Measurements from ENCODE around the gene ZNF800. TPM values are rescaled to one million over a fixed set of nuclear protein-coding genes. Genes with fewer than 3 reads are reported as not detected.
"Not testable (repeated sequence)": the region's sequence is repeated elsewhere in the genome, so short reads cannot be mapped to it uniquely, and the experiment has no call there.

The ZNF800 gene, protein sequence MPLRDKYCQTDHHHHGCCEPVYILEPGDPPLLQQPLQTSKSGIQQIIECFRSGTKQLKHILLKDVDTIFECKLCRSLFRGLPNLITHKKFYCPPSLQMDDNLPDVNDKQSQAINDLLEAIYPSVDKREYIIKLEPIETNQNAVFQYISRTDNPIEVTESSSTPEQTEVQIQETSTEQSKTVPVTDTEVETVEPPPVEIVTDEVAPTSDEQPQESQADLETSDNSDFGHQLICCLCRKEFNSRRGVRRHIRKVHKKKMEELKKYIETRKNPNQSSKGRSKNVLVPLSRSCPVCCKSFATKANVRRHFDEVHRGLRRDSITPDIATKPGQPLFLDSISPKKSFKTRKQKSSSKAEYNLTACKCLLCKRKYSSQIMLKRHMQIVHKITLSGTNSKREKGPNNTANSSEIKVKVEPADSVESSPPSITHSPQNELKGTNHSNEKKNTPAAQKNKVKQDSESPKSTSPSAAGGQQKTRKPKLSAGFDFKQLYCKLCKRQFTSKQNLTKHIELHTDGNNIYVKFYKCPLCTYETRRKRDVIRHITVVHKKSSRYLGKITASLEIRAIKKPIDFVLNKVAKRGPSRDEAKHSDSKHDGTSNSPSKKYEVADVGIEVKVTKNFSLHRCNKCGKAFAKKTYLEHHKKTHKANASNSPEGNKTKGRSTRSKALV
- total RNA-seq: 10 to 100 TPM; 31.7 to 31.9 TPM
- long read RNA-seq, full-length matches to known transcripts: 12 of 28 reads
- long read RNA-seq, partial matches to known transcripts: 13 of 28 reads
- long read RNA-seq, other reads (novel, unspliced or antisense): 3 of 28 reads

DNA sequence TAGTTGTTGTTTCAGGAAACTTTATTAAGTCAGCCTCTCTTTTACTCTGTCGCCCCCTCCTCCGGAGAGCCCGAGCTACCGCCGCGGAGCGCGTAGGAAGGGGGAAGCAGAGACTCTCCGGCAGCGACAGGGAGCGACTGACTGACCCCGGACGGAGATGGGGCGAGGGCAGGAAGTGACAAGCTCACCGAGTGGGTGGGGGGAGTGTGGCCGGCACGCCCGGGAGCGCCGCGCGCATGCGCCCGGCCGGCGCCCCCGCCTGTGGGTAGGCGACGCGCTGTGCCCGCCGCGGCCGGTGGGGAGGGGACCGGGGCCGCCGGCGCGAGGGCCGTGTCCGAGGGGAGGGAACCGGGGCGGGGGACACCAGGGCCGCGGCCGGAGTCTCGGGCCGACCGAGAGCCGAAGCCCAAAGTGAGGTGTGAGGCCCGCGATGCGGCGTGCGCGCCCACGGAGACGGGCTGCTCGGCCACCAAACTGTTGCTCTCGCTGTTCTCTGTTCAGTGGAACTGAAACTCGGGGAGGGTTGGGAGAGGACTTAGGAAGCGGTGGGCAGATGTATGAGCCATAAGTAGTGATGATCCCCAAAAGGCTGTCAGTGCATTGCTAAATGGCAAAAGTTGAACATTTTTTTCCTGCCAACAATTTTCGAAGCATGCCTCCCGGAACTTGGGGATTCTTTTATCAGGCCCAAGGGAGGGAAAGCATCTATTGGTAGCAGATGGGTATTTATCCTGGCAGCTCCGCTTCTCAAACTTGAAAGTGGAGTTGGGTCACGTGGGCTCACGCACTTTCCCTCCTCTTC is at the start of gene ZNF800:
Gene ZNF800 (minus strand): TSS at position 143 of the 802 bp plus-strand sequence. CDS start 1,151 bp downstream, outside the sequence.
- ATAC-seq (peak; percentile 92), DNase-seq (peak; percentile 90 to 94)
- intact Hi-C loops (cut with DNase I, micrococcal nuclease): no loop called here

DNA sequence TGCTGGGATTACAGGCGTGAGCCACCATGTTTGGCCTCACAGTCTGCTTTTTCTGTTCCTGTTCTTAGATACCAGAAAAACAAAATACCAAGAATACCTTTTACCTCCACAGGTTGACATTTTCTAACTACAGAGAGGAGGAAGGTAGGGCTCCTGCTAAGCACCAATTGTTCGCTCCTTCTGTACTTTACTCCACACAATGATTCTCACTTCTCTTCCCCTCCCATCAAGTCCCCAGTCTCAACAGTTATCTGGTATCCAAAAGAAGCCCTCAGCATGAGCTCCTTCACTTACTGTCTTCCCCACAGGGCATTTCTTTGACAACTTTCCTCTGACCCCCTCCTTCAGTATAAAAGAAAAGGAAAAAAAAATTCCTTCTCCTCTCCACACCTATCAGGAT is 47.7 kb upstream of the ZNF800 start:
- ATAC-seq (no peak), DNase-seq (no peak)
- intact Hi-C loops (cut with DNase I, micrococcal nuclease): no loop called here

DNA sequence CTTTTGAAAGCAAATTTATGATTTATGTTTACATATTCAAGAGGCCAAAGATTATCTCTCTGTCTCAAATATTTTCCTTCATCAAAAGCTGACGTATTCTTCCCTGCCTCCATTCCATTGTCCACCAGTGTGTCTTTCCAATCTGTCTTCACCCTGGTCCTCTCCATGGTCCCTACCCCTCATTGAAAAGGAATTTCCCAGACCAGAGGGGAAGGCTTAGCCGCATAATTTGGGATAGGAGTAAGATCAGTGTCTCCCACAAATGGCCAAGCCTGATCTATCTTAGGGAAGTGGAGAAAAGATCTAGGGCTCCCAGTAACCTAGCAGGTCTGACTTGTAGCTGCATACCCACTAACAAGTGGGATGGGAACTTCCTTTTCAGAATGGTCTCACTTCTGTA is 46.3 kb upstream of the ZNF800 start:
- intact Hi-C loops (cut with DNase I, micrococcal nuclease): no loop called here

DNA sequence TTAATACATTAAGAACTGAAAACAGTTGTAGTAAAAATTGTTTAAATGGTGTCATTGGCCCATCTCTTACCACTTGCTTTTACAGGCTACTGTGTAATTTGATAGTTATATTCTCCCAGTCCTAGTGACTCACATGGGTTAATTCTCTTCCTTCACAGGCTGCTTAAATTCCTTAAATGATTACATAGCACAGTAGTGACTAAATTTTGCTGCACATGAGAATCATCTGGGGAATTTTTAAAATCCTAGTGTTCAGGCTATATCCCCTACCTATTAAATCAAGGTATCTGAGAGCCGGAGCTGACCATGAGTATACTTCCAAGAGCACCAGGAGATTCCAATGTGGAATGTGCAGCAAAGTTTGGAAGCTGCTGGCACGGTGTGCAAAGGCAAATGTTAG is 45.3 kb upstream of the ZNF800 start:
- no peak for ATAC-seq
- intact Hi-C loops (cut with DNase I, micrococcal nuclease): no loop called here
- DNase-seq: no peak

More for the DNA sequence above, 46.3 kb upstream of the ZNF800 start:
- ATAC-seq (no peak), DNase-seq (no peak)

DNA sequence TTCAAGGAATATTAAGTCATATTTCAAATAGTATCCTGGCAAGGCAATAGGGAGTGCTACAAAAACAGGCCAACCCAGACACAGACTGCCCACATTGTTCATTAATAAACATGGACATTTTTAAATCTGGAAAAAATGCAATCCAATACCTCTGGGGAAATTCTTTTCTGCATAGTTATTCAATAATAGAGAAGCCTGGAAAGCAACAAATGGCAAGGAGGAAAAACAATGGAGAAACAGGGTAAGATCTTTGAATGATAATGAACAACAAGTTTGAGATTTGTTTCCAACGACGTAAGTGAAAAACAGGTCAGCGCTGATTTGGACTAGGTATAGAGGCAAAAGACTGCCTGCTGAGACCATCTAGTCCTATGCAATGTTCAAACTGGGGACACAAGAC is 44.7 kb upstream of the ZNF800 start:
- DNase-seq: no peak
- intact Hi-C loops (cut with DNase I, micrococcal nuclease): no loop called here

DNA sequence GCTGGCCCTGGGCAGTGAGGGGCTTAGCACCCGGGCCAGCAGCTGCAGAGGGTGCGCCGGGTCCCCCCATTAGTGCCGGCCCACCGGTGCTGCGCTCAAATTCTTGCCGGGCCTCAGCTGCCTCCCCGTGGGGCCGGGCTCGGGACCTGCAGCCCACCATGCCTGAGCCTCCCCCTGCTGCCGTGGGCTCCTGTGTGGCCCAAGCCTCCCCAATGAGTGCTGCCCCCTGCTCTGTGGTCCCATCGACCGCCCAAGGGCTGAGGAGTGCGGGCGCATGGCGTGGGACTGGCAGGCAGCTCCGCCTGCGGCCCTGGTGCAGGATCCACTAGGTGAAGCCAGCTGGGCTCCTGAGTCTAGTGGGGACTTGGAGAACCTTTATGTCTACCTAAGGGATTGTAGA is 36.8 kb upstream of the ZNF800 start:
- DNase-seq; ATAC-seq; intact Hi-C loops (cut with DNase I, micrococcal nuclease): not testable (repeated sequence)

More for the DNA sequence above, 44.7 kb upstream of the ZNF800 start:
- ATAC-seq: no peak

DNA sequence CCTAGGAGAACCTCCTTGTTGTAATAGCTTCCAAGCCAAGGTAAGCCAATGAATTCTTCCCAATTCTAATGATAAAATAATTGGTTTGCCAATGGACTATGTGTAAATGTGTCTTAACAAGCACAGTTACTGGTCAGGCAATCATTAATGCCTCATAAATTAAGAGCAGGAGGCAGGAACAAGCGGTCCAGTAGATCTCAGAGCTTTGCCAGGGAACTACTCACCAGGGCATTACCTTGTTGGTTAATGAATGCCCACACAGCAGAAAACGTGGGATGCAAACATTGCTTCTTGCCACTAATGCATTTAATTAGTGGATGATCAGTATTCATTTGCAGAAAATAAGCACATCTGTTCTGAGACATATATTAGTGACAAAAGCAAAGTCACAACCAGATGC is 26.7 kb upstream of the ZNF800 start:
- DNase-seq: no peak
- ATAC-seq: no peak
- intact Hi-C loops (cut with DNase I, micrococcal nuclease): no loop called here

DNA sequence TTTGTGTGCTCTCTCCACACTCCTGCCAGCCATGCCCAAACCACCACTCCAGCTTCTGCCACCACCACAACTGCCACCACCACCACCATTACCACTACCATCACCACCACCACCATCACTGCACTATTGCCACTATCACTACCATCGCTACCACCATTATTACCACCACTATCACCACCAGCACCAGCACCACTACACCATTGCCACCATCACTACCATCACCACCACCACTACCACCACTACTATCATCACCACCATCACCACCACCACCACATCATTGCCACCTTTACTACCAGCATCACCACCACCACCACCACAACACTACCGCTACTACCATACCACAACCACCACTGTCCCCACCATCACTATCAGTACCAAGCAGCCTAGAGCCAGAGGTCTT is 26.0 kb upstream of the ZNF800 start:
- ATAC-seq: no peak
- intact Hi-C loops (cut with DNase I, micrococcal nuclease): no loop called here
- DNase-seq: no peak

DNA sequence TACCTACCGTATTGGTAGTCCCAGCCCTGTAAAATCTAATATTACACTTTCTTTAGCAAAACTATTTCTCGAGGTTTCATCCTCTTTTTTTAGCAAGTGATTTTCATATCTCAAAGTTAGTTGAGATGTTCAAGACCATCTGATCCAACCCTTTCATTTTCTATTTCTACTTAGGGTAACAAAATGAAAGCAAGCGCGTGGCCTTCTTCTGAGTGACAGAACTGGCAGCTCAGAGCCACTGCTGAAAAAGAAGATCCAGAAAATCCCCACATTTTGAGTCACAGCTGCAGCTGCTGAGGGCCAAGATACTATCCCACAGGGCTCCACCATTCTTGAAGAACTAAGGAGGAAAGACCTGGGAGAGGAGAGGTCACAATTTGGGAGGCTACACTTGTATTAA is 24.8 kb upstream of the ZNF800 start:
- ATAC-seq: no peak
- intact Hi-C loops (cut with DNase I, micrococcal nuclease): no loop called here
- DNase-seq: no peak

DNA sequence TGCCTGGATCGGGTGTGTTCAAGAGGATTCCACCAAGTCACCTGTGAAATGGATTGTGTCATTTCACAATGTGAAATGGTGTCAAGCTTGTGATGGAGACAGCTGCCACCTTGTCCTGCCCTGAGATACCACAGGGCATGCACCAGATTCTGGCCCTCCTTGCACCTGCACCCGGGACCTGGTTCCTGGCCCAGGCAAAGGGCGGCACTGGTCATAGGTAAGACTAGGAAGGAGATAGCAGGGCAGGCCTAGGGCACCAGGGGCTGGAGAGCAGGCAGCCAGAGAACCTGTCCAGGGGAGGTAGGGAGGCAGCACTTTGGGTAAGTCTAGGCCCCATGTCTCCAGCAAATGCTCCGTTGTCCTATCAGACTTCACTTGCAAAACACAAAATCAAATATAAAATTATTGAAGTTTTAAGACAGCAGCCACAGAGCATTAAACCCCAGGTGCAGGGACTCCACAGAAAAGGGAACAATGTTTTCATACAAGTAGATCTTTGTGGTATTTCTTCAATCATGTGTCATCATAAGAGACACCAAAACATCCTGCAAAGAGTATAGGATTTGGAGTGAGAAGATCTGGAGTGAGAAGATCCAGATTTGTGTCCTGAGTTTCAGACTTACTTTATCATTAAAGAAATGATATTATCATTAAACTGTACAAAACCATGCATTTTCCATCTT is 22.7 kb upstream of the ZNF800 start:
- no peak for ATAC-seq
- intact Hi-C loops (cut with DNase I, micrococcal nuclease): no loop called here
- DNase-seq: no peak

DNA sequence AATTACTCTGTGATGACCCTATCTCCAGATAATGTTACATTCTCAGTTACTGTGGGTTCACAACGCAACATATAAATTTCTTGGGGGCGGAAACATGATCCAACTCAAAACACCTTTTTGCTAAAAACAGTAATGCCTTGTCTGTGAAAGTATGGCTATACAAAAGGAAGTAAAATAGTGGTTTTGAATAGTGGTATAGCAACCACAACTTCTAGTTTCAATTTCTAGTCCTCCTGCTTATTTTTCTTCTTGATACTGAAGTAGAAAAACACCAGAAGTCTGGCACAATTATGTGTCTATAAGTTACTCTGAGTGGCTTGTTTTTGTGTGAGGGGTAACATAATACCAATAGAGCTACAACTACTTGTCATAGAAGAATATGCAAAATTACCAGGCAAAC is 21.5 kb upstream of the ZNF800 start:
- DNase-seq: no peak
- ATAC-seq: no peak
- intact Hi-C loops (cut with DNase I, micrococcal nuclease): no loop called here

DNA sequence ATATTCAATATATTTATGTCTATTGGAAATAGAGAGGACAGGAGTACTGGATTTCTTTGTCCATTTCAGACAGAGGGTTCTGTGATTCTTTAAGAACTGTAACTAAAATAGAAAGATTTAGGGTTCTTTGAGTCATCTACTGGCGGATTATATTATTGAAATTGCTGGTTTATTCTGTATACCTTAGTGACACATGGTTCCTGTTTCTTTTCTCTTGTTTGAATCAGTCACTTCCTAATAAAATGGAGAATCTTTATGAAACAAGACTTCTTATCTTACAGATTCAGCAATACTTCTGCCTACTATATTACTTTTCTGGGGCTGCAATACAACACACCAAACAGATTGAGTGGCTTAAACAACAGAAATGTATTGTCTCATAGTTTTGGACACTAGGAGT is 20.8 kb upstream of the ZNF800 start:
- intact Hi-C loops (cut with DNase I, micrococcal nuclease): no loop called here
- DNase-seq (no peak), ATAC-seq (no peak)

DNA sequence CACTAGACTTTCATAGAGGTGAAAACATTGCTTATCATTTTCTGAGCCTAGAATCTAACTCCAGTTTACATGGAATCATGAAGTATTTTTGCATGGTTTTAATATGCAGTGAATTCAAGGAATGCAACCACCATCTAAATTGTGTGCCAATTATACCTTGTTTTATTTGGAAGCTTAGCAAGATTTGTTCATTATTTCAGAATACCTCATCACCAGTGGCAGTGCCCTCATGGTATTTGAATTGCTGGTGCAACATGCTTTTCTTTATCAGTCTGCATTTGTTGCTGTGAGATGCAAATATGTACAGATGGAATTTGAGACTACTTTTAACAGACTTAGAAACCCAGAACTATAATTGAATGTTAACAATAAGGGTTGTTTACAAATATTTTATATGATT is 18.7 kb upstream of the ZNF800 start:
- intact Hi-C loops (cut with DNase I, micrococcal nuclease): no loop called here
- ATAC-seq: no peak
- no peak for DNase-seq

DNA sequence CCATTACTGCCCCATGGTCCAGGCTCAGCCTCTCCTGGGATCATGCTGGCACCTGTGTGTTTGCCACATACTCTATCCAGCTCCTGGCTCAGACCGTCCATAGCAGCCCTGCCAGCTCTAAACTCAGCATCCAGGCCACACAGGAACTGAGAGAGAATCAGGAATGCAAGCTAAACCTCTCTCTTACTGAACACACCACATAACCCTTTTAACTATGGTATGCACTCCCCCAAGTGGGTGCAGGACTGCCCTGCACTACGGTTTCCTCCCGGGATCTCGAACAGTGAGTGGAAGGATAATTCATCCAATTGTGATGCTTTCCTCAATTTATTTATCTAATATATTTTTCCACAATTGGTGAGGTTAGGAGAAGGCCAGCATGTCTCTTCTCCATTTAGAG is 17.1 kb upstream of the ZNF800 start:
- ATAC-seq: no peak

DNA sequence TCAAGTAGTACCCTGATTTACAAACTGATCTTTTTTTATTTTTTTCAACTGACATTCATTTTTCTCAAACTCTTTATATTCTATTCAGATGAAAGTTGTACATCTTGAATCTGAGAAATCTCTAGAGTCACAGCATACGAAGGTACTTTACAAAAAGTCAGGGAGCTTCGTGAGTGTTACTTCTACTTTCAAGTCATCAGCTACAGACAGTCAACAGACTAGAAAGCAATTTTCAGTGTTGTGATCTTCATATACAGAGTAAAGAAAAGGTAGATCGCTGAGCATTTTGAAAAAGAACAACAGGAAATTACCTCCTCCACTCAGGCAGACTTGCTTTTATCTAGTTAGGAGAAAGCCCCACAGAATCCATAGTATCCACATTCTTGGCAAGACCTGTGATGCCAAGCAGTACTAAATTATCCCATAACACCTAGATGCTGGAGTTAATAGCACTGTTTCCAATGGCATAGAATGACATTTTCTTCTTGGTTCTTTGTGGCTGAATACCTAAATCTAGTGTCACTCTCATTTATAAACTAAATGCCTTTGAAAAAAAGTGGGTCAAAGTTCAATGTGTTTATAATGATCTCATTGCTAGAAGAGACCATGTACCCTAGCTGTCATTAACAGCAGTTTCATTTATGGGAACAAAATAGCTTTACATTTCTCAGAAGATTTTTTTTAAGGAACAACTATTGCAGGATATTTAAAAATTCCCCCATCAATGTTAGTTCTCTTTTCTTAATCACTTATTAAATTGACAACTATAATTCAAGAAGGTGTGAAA is 12.0 kb upstream of the ZNF800 start:
- DNase-seq: no peak
- no peak for ATAC-seq
- intact Hi-C loops (cut with DNase I, micrococcal nuclease): no loop called here

More for the DNA sequence above, 17.1 kb upstream of the ZNF800 start:
- intact Hi-C loops (cut with DNase I, micrococcal nuclease): no loop called here
- DNase-seq: no peak

DNA sequence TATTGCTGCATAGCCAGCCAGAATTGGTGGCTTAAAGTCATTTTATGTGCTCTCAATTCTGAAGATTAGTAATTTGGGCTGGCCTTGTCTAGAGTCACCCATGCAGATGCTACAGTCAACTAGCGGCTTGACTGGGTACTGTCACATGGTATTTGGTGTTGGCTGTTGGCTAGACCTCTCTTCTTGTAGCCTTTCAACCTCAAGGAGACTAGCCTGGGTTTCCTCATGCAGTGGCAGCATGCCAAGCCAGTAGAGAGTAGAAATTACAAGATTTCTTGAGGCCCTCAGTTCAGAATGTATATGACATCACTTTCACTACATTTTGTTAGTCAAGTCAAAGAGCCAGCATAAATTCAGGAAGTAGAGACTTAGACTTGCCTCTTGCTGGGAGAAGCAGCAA is 3.7 kb upstream of the ZNF800 start:
- DNase-seq (no peak), ATAC-seq (no peak)
- intact Hi-C loops (cut with DNase I, micrococcal nuclease): no loop called here

DNA sequence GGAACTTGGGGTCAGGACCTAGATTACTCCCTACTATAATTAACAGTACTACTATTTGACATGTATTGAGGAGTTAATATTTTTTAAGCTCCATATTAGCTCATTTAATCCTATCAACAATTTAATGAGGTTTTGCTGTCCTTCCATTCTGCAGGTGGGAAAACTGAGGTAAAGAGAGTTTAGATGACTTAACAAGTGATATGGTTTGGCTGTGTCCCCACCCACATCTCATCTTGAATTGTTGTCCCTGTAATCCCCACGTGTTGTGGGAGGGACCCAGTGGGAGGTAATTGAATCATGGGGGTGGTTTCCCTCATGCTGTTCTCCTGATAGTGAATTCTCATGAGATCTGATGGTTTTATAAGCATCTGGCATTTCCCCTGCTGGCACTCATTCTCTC is 2.6 kb upstream of the ZNF800 start:
- intact Hi-C loops (cut with DNase I, micrococcal nuclease); ATAC-seq; DNase-seq: not testable (repeated sequence)
